SHP77 (cell line): ENCODE data around the gene AQP7.
A peak's percentile ranks its signal among the peaks of the same experiment; 100 is the strongest.
"Not testable (repeated sequence)": the region's sequence is repeated elsewhere in the genome, so short reads cannot be mapped to it uniquely, and the experiment has no call there.

Source experiments
- DNase-seq, 2 experiments: peaks; one replicate each; lab custom pipeline; 2025; lab: John Stamatoyannopoulos, UW

AQP7 gene

DNA sequence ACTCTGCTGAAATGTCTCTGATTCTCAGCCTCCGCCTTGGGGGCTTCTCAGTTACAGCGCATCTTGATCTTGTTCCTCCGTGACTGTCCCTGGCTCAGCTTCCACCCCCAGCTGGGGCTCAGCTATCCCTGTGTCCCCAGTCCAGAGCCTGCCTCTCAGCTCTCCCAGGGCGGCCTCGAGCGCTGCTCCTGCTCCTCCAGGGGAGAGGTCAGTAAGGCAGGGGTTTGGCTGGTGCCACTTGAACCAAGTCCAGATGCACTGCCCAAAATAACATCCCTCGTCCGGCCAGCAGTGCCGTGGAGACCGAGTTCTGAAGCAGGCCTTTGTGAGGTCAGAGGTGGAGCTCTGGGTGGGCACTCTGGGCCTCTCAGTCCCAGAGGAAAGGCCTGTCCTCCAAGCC, at the start of gene AQP7:
AQP7 (minus strand) TSS at position 198 of the 400 bp plus-strand sequence. CDS start 1,306 bp downstream, outside the sequence.
- not testable (repeated sequence) for DNase-seq

GRCh38 chr9:33450621-33451146, 48.3 kb upstream of the AQP7 start:
- DNase-seq = no peak

DNA sequence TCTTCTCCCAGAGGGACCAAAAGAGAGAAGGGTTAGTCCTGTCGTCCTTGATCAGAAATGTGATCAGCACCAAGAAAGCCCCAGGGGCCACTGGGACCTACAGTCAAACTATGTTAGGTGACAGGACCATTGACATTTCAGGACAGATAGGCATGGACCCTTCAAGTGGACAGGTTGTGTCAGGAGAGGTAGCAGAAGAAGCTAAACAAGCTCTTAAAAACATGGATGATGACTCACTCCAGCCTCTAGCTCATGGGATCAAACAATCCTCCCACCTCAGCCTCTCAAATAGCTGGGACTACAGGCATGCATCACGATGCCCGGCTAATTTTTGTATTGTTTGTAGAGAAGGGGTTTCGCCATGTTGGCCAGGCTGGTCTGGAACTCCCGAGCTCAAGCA, 47.3 kb upstream of the AQP7 start:
- DNase-seq = no peak

DNA sequence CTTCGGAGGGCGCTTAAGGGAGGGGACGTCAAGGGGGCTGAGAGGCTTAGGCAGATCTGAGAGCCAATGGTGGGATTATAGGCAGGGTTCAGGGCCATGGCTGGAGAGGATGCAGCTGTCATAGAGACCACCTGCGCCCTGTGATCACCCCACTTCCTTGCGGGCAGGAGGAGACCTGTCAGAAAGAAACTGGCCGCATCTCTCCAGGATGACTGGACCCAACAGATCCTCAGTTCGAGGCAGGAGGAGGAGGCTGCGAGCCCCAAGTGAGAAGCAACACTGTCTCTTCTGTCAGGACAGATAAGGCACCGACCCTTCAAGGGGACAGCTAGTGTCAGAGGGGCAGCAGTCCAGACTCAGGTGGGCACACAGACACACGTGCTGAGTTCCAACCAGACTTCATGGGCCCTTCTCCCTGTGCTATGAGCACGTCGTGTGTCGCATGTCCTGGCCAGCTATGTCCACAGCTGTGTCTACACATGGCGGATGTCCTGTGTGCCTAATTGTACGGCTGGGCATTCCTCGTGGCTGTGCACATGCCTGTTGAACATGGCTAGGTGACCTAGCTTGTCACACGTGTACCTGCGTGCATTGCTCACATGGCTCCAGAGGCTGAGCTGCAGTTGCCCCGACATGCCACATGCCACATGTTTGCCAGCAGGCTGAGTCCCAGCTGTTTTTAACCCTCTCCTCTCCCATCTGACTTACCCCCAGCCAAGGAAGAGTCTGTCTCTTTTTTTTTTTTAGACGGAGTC, 45.6 kb upstream of the AQP7 start:
- DNase-seq = no peak

GRCh38 chr9:33446946-33447798, 44.8 kb upstream of the AQP7 start, which contains the start of gene AQP3:
Gene AQP3, minus strand, starts transcription at chr9:33447593. Its CDS starts 63 bp downstream, at chr9:33447530.
- DNase-seq = peak in 1 of 2 experiments; percentile 19

GRCh38 chr9:33446240-33446945, 44.0 kb upstream of the AQP7 start:
- DNase-seq = no peak

- DNase-seq = no peak
These were observed 43.2 kb upstream of the AQP7 start for GRCh38 chr9:33445389-33446239.

GRCh38 chr9:33443464-33444154, 41.2 kb upstream of the AQP7 start:
- DNase-seq = no peak

DNA sequence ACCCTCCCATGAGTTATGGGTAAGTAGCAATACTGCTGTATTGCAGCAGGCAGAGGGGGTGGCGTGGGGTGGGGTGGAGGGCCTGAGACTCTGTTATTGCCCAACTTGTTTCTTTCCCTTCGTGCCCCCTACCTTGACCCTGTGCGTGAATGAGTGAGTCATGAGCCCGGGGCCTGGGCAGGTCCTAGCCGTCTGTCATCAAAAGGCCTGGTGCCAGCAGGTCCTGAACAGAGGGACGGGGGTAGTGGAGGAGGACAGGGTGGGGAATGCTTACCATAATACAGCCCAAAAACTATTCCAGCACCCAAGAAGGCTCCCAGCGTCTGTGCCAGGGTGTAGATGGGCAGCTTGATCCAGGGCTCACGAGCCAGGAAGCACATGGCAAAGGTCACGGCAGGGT, 40.7 kb upstream of the AQP7 start:
- no peak for DNase-seq

DNA sequence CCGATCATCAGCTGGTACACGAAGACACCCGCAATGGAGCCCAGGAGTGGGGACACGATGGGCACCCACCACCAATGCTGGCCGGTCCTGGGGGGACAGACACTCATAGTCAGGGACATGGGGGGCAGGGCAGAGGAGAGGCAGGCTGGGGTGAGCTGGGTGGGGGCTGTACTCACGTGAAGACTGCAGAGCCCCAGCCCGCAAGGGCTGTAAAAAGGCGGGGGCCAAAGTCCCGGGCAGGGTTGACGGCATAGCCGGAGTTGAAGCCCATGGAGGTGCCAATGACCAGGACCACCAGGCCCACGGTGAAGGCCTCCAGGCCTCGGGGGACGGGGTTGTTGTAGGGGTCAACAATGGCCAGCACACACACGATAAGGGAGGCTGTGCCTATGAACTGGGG, 39.8 kb upstream of the AQP7 start:
- no peak for DNase-seq

GRCh38 chr9:33440609-33441008, 38.2 kb upstream of the AQP7 start:
- DNase-seq = no peak

GRCh38 chr9:33440204-33440603, 37.8 kb upstream of the AQP7 start:
- no peak for DNase-seq

DNA sequence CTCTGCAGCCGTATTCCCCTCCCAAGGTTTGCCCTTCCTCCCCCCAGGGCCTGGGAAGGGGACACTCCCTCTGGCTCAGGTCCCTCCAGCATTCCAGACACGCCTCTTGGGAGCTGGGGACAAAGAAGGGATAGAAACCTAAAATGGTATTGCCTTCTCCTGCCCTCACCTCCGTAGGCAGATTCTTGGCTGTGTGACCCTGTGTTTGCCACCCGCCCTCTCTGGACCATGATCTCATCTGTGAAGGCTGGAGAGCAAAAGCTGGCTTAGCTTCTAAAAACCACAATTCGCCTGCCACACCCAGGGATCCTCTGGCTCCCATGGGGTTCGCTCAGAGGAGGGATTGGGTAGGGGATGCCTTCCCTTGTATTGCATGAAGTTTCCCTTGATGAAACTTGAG, 37.4 kb upstream of the AQP7 start:
- DNase-seq = no peak

DNA sequence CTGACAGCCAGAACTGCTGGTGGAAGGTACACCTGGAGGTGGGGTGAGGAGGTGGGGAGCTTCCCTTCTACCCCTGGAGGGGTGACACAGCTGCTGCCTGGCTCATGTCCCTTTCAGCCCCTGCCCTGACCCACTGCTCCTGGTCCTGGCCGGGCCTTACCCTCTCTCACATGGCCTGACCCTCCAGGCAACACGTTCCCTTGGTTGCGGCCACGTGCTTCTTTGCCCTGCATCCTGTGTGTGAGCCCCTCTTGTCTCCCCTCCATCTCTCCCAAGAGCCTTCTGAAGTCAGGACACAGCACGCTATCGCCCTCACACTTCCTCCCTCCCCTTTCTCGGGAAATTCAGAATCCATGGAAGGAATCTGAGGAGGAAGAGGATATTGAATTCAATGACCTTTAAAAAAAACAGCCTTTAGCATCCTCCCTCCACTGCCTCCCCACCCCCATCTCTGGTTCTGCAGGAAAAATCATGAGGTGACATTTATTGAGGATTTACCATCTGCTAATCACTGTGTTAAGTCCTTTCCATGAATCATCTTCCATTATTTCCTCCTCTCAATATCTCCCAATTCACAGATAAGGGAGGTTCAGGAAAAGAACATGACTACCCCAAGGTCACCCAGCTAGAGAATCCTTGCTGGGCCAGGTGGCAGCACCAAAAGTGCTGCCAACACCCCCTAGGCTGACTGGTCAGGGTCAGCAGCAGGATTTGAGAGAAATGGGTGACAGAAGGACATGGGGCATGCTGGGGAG, 36.7 kb upstream of the AQP7 start:
- no peak for DNase-seq

DNA sequence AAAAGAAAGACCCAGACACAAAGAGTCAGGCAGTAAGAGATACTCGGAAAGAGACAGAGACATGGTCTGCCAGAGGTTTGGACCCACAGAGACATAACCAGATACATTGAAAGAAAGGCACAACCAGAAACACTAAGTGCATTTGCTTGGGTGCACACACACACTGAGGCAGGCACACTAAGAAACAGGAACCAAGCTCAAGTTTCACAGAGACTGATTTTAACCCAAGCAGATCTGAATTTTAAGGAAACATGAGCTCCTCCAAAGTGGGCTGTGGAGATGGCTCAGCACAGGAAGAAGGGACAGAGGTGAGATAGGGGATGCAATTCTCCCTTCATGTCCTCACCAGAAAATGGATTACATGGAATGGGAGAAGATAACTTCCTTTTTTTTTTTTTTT, 35.5 kb upstream of the AQP7 start:
- no peak for DNase-seq

DNA sequence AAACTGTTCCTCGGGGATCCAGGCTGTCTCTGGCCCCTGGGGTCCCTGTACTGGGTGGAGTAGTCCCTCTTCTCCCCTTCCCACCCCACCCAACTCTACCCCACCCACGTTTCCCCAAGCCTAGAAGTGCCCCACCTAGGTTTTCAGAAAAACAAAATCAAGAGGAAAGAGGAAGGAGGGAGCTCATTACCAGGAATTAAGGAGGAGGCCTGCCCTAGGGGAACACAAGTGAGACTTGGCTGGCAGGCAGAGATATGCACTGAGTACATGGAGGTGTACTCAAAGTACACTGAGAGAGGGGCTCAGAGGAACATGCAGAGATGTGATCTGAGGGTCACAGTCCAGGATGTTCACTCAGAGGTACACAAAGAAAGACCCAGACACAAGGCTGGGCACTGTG, 34.8 kb upstream of the AQP7 start:
- no peak for DNase-seq

- no peak for DNase-seq
These were observed 34.1 kb upstream of the AQP7 start for GRCh38 chr9:33436445-33436844.

DNA sequence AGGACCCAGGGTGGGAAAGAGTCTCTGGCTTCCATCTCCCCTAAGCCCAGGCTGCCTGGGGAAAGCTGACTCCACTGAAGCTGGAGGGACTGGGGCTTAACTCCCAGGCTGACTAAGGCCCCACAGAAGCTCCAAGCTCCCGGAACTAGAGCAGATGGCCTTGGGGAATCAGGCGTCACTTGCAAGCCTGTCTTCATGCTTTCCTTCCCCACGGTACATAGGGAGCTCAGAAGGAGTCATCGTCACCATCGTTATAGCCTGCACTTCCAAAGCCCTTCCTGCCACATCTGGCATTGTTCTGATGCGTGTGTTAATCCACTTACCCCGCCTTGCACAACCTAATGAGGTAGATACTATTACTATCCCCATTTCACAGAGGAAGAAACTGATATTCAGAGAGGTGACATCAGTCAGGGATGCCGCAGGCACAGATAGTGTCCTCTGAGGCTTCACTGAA, 33.5 kb upstream of the AQP7 start:
- no peak for DNase-seq

GRCh38 chr9:33434317-33435105, 32.1 kb upstream of the AQP7 start:
- no peak for DNase-seq
